Measurements from ENCODE around the gene ATP11C.

The ATP11C gene

DNA sequence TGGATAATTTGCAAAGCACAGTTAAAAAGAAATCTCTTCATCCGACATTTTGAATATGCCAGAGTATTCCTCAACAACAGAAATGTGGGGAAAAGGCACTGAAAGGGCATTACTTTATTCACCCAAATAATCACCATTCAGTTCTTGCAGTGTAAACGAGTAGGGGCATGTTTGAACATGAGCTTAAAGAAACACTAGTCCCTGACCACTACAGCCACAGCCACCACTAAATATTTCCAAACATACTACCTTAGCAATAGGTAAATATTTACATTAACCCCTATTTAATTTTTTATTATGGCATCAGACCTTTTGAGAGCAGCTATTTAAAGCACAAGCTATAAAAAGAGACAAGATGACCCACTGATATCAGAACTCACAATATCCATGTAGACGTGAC is 252.5 kb downstream of the ATP11C start:
- TF ChIP-seq, protein P1, sequence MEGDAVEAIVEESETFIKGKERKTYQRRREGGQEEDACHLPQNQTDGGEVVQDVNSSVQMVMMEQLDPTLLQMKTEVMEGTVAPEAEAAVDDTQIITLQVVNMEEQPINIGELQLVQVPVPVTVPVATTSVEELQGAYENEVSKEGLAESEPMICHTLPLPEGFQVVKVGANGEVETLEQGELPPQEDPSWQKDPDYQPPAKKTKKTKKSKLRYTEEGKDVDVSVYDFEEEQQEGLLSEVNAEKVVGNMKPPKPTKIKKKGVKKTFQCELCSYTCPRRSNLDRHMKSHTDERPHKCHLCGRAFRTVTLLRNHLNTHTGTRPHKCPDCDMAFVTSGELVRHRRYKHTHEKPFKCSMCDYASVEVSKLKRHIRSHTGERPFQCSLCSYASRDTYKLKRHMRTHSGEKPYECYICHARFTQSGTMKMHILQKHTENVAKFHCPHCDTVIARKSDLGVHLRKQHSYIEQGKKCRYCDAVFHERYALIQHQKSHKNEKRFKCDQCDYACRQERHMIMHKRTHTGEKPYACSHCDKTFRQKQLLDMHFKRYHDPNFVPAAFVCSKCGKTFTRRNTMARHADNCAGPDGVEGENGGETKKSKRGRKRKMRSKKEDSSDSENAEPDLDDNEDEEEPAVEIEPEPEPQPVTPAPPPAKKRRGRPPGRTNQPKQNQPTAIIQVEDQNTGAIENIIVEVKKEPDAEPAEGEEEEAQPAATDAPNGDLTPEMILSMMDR (IDR thresholded peaks at IDR 0.05; ENCODE audit: control extremely low read depth, extremely low read depth, low read depth, missing control alignments) = no peak
- DNase-seq (ENCODE audit: extremely low spot score) = no peak
- ChIA-PET CTCF (no interaction called here), POLR2A (no interaction called here)

All from GM10248 (cell line).